Neuron (in vitro differentiated cells): ENCODE data around the gene TNFSF13B.

Source experiments
- H2AFZ ChIP-seq: one replicate; pipeline ENCODE4 v1.6.1; 2013; ENCODE audit warnings: low read depth, mild to moderate bottlenecking, inconsistent platforms, low read length, moderate library complexity
- H3K27me3 ChIP-seq: one replicate; pipeline ENCODE4 v1.6.1; 2013; ENCODE audit warnings: low read length; ENCODE audit not compliant: insufficient read depth
- H3K36me3 ChIP-seq: one replicate; pipeline ENCODE4 v1.6.1; 2013; ENCODE audit warnings: low read length; ENCODE audit not compliant: insufficient read depth
- H3K4me1 ChIP-seq: one replicate; pipeline ENCODE4 v1.6.1; 2013; ENCODE audit warnings: low read length; ENCODE audit not compliant: insufficient read depth
- H3K4me3 ChIP-seq: 2 replicates; pipeline ENCODE4 v1.5.1; 2013; ENCODE audit warnings: mild to moderate bottlenecking, low read length, moderate library complexity
- H3K9me3 ChIP-seq: one replicate; pipeline ENCODE4 v1.6.1; 2013; ENCODE audit warnings: low read length

TNFSF13B gene

GRCh38 chr13:108269601-108270328 is at the start of gene TNFSF13B:
TSS of gene TNFSF13B (plus strand) at chr13:108269718. CDS start at chr13:108269896, 178 bp downstream.
- H3K9me3 ChIP-seq: no peaks in the 10 kb centered on the region
- no peaks in the 10 kb centered on the region for H3K36me3 ChIP-seq
- H3K4me3 ChIP-seq: no peak within 1 kb of the TSS
- no peaks in the 10 kb centered on the region for H3K4me1 ChIP-seq
- H2AFZ ChIP-seq: no peak within 1 kb of the TSS
- H3K27me3 ChIP-seq: no peaks in the 10 kb centered on the region

GRCh38 chr13:108220041-108220440 is 49.5 kb upstream of the TNFSF13B start:
- Histone ChIP-seq H3K36me3 (no peaks in the 10 kb centered on the region), H3K4me1 (peaks cover 20% of the 10 kb centered on the region), H3K4me3 (no peak overlapping the region), H3K9me3 (no peaks in the 10 kb centered on the region), H3K27me3 (no peaks in the 10 kb centered on the region), H2AFZ (no peak overlapping the region)

GRCh38 chr13:108223687-108224503 is 45.6 kb upstream of the TNFSF13B start:
- H3K4me3 ChIP-seq: no peak overlapping the region
- H3K9me3 ChIP-seq: no peaks in the 10 kb centered on the region
- H3K4me1 ChIP-seq: peaks cover 18% of the 10 kb centered on the region
- H3K36me3 ChIP-seq: no peaks in the 10 kb centered on the region
- no peak overlapping the region for H2AFZ ChIP-seq
- no peaks in the 10 kb centered on the region for H3K27me3 ChIP-seq

GRCh38 chr13:108225440-108225839 is 44.1 kb upstream of the TNFSF13B start:
- Histone ChIP-seq H2AFZ (no peak overlapping the region), H3K9me3 (no peaks in the 10 kb centered on the region), H3K27me3 (no peaks in the 10 kb centered on the region), H3K4me3 (no peak overlapping the region), H3K36me3 (peaks cover 4% of the 10 kb centered on the region), H3K4me1 (peaks cover 10% of the 10 kb centered on the region)

- Histone ChIP-seq H3K4me1 (peaks cover 10% of the 10 kb centered on the region), H3K27me3 (no peaks in the 10 kb centered on the region), H3K36me3 (peaks cover 6% of the 10 kb centered on the region), H2AFZ (no peak overlapping the region), H3K9me3 (no peaks in the 10 kb centered on the region), H3K4me3 (no peak overlapping the region)
Observed at GRCh38 chr13:108226184-108226583, 43.3 kb upstream of the TNFSF13B start.

GRCh38 chr13:108227651-108228272 is 41.8 kb upstream of the TNFSF13B start:
- Histone ChIP-seq H3K36me3 (peaks cover 6% of the 10 kb centered on the region), H3K27me3 (no peaks in the 10 kb centered on the region), H3K9me3 (no peaks in the 10 kb centered on the region), H3K4me1 (peaks cover 10% of the 10 kb centered on the region), H3K4me3 (no peak overlapping the region), H2AFZ (no peak overlapping the region)

- no peaks in the 10 kb centered on the region for H3K27me3 ChIP-seq
- H3K9me3 ChIP-seq: no peaks in the 10 kb centered on the region
- no peak overlapping the region for H2AFZ ChIP-seq
- no peak overlapping the region for H3K4me3 ChIP-seq
- H3K4me1 ChIP-seq: peaks cover 10% of the 10 kb centered on the region
- peaks cover 6% of the 10 kb centered on the region for H3K36me3 ChIP-seq
Observed at GRCh38 chr13:108230377-108230776, 39.1 kb upstream of the TNFSF13B start.

GRCh38 chr13:108249150-108249549 is 20.4 kb upstream of the TNFSF13B start:
- Histone ChIP-seq H2AFZ (no peak overlapping the region), H3K27me3 (no peaks in the 10 kb centered on the region), H3K36me3 (no peaks in the 10 kb centered on the region), H3K9me3 (no peaks in the 10 kb centered on the region), H3K4me1 (no peaks in the 10 kb centered on the region), H3K4me3 (no peak overlapping the region)

GRCh38 chr13:108257248-108257647 is 12.3 kb upstream of the TNFSF13B start:
- H3K9me3 ChIP-seq: no peaks in the 10 kb centered on the region

GRCh38 chr13:108263621-108264355 is 5.7 kb upstream of the TNFSF13B start:
- Histone ChIP-seq H3K4me3 (no peak overlapping the region), H3K36me3 (no peaks in the 10 kb centered on the region), H2AFZ (no peak overlapping the region), H3K27me3 (no peaks in the 10 kb centered on the region), H3K4me1 (no peaks in the 10 kb centered on the region), H3K9me3 (no peaks in the 10 kb centered on the region)

More at GRCh38 chr13:108257248-108257647, 12.3 kb upstream of the TNFSF13B start:
- no peaks in the 10 kb centered on the region for H3K27me3 ChIP-seq
- no peak overlapping the region for H2AFZ ChIP-seq
- H3K36me3 ChIP-seq: no peaks in the 10 kb centered on the region
- H3K4me3 ChIP-seq: no peak overlapping the region
- H3K4me1 ChIP-seq: no peaks in the 10 kb centered on the region

- no peaks in the 10 kb centered on the region for H3K4me1 ChIP-seq
- H3K27me3 ChIP-seq: no peaks in the 10 kb centered on the region
- H3K9me3 ChIP-seq: no peaks in the 10 kb centered on the region
- no peaks in the 10 kb centered on the region for H3K36me3 ChIP-seq
- H3K4me3 ChIP-seq: no peak overlapping the region
- H2AFZ ChIP-seq: no peak overlapping the region
Observed at GRCh38 chr13:108266321-108266990, 3.1 kb upstream of the TNFSF13B start.

- Histone ChIP-seq H3K36me3 (no peaks in the 10 kb centered on the region), H3K4me1 (no peaks in the 10 kb centered on the region), H3K27me3 (no peaks in the 10 kb centered on the region), H3K9me3 (no peaks in the 10 kb centered on the region), H2AFZ (no peak overlapping the region), H3K4me3 (no peak overlapping the region)
Observed at GRCh38 chr13:108267347-108267746, 2.2 kb upstream of the TNFSF13B start.
